LHCN-M2 (cell line): ENCODE results near the gene NRCAM. TPM values are rescaled to one million over a fixed set of nuclear protein-coding genes. Genes with fewer than 3 reads are reported as not detected.
"Not testable (repeated sequence)": the region's sequence is repeated elsewhere in the genome, so short reads cannot be mapped to it uniquely, and the experiment has no call there.

Source experiments
- DNase-seq: peaks from one replicate; pipeline ENCODE4 v3.0.0-alpha.2; 2012; ENCODE audit warnings: low read depth
- total RNA-seq: library from RNA; depleted of rRNA; stranded (reverse); fragments of >200 nt; gene quantifications from 2 replicates; pipeline ENCODE4 v1.2.3, GENCODE V29; 2014

NRCAM gene
- total RNA-seq, 1 experiment from 2014 or later: 8.9 TPM

DNA sequence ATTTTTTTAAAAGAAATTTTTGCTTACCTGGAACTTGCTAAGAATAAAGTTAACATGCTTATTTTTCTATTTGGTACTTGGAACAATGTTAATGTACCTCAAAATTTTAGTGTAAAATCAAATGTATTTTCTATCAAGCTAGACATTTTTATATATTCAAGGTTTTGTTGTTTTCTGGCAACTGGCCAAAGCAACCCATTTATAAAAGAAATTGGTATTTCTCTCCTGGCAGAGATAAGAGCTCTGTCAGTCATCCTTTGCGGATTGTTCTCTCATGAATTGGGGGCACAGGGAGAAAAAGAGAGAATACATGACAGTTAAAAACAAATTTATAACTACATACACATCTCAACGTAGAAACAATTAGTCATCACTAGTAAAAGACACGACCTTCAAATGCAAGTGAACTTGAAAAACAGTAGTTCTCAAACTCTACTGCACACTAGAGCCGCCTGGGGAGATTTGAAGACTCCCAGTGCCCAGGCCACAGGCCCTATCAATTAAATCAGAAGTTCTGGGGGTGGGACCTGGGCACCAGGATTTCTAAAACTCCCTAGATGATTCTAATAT is 173.7 kb downstream of the NRCAM start:
- no peak for DNase-seq

- no peak for DNase-seq
These were observed 176.1 kb downstream of the NRCAM start for GRCh38 chr7:108280136-108280535.

GRCh38 chr7:108278776-108279175 is 177.5 kb downstream of the NRCAM start:
- DNase-seq: no peak

- DNase-seq: no peak
These were observed 178.0 kb downstream of the NRCAM start for GRCh38 chr7:108278281-108278680.

GRCh38 chr7:108274447-108274846 is 181.8 kb downstream of the NRCAM start:
- DNase-seq: not testable (repeated sequence)

GRCh38 chr7:108272891-108273290 is 183.3 kb downstream of the NRCAM start:
- DNase-seq: not testable (repeated sequence)

GRCh38 chr7:108270385-108271015 is 185.7 kb downstream of the NRCAM start:
- no peak for DNase-seq

DNA sequence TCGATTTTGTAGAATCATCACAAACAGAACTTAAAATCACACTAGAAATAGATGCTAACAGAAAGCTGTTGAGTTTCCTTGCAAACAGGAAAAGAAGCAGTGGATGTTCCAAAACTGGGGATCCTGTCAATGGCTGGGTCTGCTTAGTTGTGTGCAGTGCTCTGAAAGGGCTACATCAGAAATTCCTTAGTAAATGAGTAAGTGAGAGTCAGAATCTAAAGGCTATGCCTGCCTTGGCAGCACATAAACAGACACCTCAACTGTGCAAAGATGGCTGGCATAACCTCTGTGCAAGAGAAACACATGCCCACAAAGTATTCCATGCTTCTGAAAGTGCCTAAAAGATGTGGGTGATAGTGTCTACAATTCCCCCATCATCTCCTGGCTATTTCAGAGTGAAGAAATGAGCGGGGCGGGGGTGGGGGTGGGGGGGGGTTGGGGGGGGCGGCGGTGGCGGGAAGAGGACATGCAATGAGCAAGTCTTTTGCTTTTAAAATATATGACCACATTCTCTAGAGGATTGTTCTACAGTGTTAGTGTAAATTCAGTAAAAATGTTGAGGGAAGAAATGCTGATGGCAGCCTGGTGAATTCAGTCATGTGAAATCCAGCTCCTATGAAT is 187.9 kb downstream of the NRCAM start:
- DNase-seq: no peak

- no peak for DNase-seq
These were observed 188.6 kb downstream of the NRCAM start for GRCh38 chr7:108267615-108268014.

DNA sequence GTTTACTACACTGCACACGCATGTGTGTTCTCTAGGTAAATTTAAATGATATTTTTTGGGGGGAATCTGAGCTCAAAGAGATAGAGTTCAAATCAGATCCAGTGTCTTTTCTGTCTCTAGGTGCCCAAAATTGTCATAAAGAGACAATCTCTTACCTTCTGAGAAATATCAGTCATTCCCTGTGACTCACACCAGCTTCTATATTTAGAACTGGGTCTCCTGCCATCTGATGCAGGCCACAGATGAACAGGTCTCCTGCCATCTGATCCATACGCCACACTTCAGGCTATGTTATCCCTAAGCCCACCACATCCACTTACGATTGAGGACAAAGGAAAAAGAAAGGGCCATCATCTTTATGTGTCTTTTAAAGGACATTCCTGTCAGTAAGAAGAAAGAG is 189.7 kb downstream of the NRCAM start:
- DNase-seq: peak; percentile 26

GRCh38 chr7:108266035-108266434 is 190.2 kb downstream of the NRCAM start:
- DNase-seq: no peak

- no peak for DNase-seq
These were observed 191.2 kb downstream of the NRCAM start for GRCh38 chr7:108265007-108265406.

DNA sequence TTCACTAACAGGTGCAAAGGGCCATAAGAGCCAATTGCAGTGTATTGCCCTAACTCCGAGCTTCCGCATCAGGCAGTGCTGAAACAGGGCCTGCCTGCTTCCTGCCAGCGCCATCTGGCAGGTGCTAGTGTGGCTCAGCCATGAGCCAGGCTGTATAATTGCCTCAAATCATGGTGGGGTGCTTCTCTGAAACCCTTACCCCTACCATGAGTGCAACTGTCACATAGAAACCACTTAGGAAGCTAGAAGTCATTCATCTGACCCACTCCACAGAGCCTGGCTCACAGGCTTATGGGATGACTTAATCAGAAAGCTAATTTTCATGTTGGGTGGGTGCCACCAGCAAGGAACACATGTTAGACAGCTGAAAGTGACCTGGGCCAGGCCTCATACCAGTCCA is 192.8 kb downstream of the NRCAM start:
- DNase-seq: peak; percentile 43

DNA sequence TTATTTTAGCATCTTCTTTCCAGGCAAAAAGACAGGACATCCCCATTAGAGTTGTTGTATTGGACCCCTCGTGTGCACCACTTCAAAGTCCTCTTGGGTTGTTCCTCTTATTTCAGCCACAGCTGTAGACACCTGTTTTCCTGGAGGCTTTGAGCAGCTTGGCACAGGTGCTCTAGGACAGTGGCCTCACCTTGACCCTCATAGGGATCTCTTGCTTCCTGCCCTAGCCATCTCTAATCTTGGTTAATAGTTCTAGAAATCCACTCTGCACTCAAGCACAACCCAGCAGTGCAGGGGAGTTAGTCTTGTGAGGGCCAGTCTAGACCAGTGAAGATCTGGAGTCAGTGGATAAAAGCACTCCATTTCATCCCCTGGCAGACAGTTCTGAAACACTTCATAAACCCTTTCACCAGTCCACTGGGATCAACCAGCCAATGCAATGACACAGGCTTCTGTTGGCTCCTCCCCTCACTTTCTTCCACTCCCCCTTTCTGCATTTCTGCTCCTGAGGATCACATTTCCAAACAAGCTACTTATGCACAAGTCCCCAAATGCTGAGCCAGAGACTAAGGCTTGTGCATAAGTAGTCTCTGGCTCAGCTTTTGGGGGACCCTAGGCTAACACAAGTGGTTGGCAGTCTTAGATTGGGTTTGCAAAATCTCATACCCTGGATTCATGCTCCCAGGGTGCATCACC is 194.5 kb downstream of the NRCAM start:
- peak; percentile 32 for DNase-seq

DNA sequence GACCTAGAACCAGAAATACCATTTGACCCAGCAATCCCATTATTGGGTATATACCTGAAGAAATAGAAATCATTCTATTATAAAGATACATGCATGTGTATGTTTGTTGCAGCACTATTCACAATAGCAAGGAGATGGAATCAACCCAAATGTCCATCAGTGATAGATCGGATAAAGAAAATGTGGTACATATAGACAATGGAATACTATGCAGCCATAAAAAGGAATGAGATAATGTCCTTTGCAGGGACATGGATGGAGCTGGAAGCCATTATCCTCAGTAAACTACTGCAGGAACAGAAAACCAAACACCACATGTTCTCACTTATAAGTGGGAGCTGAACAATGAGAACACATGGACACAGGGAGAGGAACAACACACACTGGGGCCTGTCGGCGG is 196.8 kb downstream of the NRCAM start:
- DNase-seq: not testable (repeated sequence)

DNA sequence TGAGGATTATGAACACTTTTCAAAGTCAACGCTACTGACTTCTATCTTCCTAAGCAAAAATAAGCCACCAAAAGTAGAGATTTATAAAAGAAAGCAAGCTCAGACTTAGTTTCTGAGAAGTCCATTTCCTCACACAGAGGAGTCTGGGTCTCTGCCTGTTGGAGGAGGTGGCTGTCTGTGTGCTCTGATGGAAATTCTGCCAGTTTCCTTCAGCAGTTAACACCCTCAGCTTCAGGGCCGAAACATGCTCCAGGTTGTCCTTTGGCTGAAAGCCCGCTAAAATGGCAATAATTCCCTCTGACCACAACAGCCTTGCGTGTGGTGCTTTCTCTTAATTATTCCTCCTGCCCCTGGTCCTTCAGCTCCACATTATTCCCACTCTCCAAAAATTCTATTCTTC is 198.3 kb downstream of the NRCAM start:
- DNase-seq: no peak

DNA sequence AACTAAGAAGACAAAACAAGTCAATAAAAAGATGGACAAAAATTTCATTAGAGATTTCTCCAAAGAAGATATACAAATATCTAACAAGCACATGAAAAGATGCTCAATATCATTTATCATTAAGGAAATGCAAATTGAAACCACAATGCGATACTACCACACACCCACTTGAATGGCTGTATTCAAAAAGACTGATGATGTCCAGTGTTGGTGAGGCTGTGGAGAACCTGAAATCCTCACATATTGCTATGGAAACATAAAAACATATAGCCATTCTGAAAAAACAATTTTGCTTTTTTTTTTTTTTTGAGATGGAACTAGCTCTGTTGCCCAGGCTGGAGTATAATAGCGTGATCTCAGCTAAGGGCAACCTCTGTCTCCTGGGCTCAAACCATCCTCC is 202.0 kb downstream of the NRCAM start:
- DNase-seq: no peak

DNA sequence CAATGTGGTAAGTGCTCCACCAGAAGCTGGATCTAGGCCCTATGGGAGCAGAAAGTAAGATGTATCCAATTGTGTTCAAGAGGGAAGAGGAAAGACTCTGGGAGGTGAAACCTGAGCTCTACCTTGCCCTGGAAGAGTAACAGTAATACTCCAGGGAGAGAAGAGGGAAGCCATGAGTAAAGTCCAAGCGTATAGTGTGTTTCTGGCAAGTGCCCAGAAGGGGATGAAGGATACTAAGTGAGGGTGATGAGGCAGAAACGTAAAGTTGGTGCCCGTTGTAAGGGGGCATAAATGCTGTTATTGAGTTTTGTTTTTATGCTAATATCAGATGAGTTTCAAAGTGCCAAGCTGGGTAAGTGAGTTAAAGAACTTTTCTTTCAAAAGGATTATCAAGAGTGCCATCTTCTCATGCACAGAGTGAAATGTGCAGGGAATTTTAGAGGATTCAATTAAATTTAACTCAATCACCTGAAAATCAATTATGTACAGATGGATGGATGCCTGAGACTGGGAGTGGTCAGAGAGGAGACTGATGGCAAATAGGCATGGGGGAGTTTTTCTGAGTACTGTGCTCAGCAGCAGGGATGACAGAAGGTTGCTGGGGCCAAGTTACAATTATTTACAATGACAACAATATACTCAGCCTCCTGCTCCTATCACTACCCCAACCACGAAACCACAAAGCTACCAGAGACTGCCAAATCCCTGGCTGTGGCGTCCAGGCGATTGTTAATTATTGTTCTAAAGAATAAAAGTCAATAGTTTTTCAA is 202.8 kb downstream of the NRCAM start:
- peak; percentile 74 for DNase-seq

DNA sequence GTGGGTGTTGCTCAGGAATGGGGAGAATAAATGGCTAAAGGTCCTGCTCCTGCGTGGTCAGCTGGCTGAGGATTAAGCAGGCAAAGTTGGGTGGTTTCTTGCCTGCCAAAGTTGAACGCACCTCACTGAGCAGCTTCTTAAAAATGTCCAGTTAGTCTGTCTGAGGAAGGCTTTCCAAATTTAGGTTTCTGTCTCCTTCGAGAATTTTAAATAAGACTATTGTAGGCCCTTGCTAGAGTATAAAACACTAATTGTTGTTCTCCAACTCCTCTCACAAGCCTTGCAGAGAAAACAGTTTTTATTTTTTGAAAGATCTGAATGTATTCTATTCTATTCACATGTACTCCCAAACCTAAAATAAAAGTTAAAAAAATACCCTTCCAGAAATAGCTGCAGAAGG is 204.1 kb downstream of the NRCAM start:
- DNase-seq: no peak

- DNase-seq: no peak
These were observed 204.5 kb downstream of the NRCAM start for GRCh38 chr7:108251700-108252099.

DNA sequence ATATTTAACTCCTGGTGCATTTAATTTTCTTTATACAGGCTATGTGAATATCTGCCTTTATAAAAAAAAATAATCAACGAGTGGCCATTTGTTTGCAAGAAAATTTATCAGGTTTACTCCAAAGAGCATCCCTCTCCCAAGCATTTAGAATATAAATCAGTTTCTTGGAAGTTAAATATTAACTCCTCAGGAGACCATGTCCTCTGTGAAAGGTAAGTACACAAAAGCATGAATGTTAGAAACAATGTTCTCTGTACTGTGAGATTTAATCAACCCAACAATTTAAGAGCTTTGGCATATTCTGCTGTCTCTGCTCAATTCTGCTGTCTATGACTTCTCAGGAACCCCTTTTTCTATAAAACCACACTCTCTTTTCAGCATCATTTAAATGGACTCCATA is 206.8 kb downstream of the NRCAM start:
- DNase-seq: no peak

DNA sequence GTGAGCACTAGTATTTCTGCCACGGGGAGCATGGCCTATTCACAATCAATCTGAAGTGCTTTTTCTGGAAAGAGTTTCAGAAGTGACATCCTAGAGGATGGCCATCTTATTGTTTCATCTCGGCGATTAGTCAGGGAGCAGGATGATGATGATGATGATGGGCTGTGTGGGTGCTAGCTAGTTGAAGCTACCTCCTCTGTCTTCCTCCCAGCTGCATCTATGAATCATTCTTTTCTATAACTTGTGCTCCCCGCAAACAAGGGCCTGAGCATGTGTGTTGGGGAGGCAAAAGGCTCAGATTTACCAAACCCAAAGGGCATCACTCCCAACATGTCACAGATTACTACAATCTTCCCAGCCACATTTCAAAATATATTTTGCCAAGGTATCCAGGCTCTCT is 207.4 kb downstream of the NRCAM start:
- DNase-seq: no peak
